ENCODE data around the gene EFR3B.

- TF ChIP-seq CTCF (IDR thresholded peaks at IDR 0.05) = no peak
- no peak for TF ChIP-seq POLR2A (IDR thresholded peaks at IDR 0.05)
- no peak for TF ChIP-seq POLR2AphosphoS5 (IDR thresholded peaks at IDR 0.05; ENCODE audit: insufficient read depth in 1 of 2, low read depth in 1 of 2)
Observed at GRCh38 chr2:25145803-25146202, 103.9 kb downstream of the EFR3B start.
